Anterior cingulate cortex (tissue), 58 donors: Measurements from ENCODE around the gene LMAN1L.

Experiments
- DNase-seq, 58 donors: peaks; one replicate each; lab custom pipeline; 2025; lab: John Stamatoyannopoulos, UW

The LMAN1L gene

DNA sequence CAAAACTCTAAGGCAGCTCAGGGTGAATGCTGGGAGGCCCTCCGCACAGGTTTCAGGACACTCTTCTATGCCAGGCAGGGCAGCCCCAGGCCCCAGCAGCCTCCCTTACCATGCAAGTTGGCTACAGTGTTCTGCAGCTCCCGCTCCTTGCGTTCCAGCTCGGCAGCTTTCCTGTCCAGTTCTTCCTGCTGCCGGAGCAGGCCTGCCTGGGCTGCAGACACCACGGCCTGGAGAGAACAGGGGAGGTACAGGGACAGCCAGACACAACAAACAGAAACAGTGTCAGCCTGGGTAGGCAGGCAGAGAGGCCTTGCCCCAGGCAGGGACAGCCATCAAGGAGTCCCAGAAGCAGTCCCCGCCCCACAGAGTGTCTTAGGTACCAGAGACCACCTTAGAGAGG lies 39.3 kb downstream of the LMAN1L start:
- DNase-seq, result no peak

DNA sequence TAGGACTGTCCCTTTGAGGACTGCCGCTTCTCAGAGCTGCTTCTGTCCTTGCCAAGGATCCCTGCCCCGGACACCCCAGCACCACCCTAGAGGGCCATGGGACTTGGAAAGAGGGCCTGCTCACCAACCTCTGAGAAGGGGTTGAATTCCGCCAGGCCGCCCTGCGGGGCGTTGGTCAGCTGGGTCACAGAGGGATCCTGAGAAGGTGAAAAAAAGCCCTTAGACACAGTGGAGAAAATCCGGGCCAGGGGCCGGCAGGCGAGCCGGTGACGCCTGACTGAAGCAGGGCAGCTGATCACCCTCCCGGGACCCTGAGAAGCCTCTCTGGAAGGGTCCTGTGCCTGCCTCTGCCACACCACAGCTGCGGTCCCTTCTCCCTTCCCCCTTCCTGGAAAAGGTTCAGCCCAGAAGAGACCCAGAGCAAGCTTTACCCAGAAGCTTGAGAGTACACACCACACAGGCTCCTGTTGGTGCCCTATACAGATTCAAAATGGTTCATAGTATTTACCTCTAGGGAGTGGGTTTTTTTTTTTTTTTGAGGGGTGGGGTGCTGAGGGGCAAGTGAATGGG lies 41.9 kb downstream of the LMAN1L start:
- no peak for DNase-seq

DNA sequence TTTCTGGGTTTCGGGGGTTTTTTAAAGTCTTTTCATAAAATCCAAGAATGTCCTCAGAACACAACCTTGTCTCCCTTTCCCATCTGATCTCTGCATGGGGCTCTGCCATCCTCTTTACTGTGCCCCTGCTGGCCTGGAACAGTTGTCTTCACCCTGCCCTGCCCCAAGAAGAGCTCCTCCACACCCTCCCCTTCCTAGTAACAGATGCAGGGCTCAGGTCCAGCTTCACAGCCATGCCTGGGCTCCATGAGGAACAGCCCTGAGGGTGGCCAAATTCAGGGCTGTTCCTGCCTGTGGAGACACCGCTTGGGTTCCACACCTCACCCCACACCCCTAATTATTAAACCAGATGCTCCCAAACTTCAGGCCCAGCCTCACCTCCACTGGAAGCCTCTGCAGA lies 43.2 kb downstream of the LMAN1L start:
- DNase-seq, result no peak

DNA sequence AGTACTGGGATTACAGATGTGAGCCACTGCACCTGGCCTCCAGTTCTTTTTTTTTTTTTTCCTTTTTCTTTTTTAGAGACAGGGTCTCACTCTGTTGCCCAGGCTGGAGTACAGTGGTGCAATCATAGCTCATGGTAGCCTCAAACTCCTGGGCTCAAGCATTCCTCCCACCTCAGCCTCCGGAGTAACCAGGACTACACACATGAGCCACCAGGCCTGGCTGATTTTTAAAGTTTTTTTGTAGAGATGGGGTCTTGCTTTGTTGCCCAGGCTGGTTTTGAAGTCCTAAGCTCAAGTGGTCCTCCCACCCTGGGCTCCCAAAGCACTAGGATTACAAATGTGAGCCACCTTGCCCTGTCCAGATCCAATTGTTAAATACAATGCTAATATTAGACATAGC lies 43.9 kb downstream of the LMAN1L start:
- DNase-seq, result no peak

DNA sequence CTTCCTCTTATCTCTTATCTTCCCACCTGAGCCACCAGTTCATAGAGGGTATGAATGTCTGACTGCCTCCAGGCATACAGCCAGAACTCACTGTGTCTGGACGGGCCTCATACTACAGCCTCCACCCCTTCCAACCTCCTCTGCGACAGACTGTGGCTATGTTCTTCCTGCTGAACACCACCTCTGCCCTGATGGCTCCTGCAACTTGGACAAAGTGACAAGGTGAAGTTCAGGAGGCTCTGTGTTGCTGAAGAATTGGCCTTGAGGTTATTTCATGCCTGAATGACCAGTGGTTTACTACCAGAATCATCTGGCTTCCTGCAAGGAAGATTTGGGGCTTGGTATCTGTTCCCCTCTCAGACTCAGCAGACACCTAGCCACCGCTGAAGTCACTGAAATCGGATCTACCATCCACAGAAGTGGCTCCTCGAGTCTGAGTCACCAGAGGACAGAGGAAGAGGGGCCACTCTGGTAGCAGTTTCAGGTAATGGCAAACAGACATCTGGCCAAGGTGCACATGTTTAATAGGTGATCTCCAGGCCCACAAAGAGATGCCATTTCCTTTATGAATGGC lies 44.5 kb downstream of the LMAN1L start:
- DNase-seq, result no peak

DNA sequence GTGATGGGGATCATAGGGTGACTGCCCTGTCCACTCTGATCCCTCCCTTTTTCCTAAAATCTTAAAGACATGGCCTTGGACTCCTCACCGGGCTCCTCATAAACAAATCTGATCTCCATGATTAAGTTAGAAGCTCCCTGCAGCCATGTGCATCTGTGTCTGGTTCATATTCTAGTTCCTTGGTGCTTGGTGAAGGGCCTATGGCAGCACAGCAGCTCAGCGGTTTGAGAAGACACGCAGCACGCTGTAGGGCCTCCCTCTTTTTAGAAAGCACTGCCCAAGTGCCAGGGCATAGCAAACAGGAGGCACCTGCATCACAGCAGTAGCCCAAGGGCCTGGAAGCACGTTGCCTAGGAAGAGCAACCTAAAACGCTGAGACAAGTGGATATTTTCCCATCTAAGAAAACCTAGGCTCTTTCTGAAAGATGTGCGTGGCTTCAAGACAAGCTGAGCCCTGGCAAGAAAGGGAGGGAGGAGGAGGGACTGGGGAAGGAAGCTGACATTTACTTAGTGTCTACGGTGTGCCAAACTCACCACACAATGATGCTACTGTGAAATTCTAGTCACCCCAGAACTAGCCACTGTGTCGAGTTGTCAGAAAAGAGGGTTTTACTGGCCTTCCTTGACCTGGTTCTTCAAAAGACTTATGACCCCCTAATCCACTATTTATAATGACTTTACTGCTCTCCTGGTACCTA lies 45.2 kb downstream of the LMAN1L start:
- no peak for DNase-seq

DNA sequence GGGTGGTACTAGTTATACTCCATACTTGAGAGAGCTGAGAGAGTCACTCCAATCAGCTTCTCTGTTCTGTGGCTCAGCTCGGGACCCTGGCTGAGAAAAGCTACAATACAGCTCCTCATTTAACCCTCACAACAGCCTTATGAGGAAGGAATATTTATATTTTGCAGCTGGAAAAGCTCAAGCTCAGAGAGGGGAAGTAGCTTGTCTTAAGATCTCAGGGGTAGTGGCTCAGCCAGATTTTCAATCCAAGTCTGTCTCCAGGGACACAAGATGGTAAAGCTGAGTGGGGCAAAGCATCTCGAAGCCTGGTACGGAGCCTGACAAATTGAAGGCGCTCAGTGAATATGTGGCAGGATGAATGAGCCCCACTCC lies 45.7 kb downstream of the LMAN1L start:
- no peak for DNase-seq

DNA sequence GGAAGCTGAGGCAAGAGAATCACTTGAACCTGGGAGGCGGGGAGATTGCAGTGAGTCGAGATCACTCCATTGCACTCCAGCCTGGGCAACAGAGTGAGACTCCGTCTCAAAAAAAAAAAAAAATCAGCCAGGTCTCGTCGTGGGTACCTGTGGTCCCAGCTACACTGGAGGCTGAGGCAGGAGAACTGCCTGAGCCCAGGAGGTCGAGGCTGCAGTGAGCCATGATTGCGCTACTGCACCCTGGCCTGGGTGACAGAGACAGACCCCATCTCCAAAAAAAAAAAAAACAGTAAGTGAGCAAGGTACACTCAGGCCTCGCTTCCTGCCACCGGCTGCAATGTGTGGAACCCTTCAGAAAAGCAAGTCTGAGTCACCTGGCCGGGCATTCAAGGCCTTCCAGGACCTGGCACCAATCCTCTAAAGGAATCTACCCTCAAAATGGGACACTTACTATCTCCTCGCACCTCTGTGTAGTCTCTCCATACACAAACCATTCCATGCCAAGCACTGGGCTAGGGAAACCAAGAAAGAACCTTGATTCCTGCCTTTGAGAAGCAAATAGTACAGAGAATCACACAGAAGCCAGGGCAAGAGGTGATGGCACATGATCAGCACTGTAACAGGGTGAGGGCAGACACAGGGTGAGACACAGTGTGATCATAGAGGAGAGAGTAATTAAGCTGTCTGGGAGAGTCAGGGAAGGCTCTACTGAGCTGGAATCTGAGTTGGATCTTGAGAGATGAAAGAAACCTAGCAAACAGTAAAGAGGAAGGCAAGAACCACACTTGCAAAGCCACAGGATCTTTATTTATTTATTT lies 50.8 kb downstream of the LMAN1L start:
- DNase-seq, result no peak

DNA sequence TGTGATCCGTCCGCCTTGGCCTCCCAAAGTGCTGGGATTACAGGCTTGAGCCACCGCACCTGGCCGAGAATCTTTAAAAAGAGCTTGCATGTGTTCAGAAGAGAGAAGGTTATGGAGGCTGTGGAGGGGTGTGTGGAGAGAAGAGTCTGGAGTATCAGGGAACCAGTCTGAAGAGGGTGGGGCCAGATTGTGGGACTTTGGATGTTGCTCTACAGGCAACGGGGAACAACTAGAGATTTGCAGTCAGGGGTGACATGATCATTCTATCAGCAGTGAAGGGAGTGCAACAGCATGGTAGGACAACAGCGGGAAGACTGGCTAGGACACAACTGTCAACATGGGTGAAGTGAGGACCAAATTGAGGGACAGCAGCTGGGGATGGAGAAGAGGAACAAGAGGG lies 51.7 kb downstream of the LMAN1L start:
- no peak for DNase-seq

DNA sequence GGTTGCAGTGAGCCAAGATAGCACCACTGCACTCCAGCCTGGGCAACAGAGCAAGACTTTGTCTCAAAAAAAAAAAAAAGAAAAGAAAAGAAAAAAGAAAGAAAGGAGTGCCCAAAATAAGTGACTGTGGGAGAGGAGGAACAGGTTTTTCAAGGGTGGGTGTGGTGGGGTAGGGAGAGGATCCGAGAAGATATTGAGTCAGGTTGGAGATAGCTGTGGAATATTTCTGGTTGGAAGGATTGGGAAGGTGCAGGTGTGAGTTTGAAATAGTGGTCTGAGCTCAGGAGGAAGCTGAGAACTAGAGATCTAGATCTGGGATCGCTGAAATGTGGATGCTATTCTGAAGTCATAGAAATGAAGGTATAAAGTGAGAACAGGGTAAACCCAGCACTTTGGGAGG lies 52.7 kb downstream of the LMAN1L start:
- no peak for DNase-seq

DNA sequence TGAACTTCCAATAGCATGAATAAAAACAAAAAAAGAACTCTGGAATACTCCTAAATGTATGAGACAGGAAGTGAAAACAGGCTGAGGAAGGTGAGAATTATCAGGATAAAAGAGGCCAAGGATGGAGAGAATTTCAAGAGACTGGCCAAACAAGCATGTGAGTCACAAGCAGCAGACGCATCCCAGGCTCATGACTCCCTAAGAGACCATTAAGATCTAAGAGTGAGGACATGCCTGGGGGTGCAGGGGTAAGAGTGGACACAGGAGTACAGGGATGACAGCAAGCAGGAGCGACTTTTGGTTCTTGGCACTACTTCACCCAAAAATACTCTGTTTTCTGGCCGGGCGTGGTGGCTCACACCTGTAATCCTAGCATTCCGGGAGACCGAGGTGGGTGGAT lies 53.5 kb downstream of the LMAN1L start:
- DNase-seq, result no peak

DNA sequence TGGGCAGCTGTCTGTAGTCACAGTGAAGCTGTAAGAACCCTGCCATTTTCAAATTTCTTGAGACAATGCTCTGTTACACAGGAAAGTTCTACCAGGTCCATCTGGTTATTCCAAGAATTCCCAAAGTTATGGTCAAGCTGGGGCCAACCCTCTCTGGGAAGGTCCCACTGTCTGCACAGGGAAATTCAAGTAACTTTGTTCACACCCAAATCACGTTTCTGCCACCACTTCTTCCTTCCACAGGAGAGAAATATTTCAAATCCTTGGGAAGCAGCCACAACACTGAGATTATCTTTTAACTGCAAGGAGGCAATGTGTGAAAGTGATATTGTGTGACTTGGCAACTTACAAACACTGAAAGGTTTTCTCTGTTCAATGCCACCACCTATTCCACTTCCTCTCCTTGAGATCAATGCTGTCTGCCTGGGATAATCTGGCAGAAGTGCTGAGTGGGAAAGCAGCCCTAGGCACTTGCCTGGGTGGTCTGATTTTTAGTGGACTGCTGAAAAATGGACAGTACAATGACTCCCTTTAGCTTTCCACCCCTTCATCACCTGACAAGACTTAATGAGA lies 54.9 kb downstream of the LMAN1L start:
- peak in 1 of 58 donors; percentile 13 for DNase-seq

DNA sequence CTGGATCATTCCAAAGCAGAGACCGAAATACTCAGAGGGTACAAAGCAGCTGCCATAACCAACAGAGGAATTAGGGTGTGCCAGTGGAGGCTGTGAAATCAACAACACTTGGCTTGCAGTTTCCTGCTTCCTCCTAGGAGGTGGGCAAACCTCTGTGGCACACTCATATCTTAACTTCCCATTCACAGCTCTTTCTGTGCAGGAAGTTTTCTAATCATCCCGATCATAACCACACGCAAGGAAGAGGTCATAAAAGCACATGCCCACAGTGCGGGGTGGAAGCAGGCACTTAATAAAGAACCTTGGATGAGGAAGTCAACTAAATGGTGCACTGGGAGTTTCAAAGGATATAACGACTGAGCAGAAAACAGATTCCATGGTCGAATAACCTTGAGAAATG lies 55.4 kb downstream of the LMAN1L start:
- DNase-seq, result peak in 2 of 58 donors; percentile 14 to 30

DNA sequence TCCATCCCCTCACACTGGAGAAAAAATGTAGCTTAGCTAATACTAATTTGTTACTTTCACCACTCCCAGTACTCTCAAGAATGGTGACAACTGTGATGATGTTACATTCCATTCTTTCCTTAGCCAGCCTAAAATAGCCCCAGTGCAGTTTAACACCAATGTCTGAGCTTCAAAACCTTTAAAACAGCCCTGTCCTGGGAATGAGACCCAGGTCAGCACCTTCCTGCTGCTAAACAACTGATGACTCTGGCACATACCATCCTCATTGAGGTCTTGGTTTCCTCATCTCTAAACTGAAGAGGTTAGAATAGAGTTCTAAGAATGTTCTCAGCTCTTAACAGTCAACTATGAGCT lies 56.7 kb downstream of the LMAN1L start:
- no peak for DNase-seq

DNA sequence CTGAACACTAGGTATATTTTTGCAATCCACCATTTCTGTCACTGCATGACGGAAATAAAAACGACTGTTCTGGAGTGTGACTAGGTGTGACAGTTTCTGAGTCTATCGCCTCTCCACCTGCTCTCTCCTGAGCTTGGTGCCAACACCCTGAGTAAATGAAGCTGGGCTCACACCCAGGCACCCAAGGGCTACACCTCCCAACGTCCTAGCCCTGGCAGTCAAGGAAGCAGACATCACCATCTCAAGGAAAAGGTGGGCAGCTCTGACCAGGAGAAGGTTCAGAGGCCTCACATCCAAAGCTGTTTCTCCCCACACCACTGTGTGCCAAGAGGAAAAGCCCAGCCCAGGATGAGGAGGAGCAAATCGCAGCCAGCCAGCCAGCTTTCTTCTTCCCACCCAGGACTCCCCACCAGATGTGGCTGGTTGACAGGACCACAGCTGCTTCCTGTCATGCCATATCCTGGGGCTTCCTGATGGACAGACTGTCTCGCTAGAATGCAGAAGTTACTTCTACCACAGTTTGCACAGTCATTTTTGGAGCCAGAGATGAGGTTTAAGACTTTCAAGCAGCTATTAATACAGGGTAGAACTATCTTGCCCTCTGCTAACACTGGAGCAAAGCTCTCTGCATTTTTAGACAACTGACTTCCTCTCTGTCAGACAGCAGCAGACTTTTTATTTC lies 57.2 kb downstream of the LMAN1L start:
- DNase-seq, result peak in 46 of 58 donors; percentile 2 to 69 (median 32)

DNA sequence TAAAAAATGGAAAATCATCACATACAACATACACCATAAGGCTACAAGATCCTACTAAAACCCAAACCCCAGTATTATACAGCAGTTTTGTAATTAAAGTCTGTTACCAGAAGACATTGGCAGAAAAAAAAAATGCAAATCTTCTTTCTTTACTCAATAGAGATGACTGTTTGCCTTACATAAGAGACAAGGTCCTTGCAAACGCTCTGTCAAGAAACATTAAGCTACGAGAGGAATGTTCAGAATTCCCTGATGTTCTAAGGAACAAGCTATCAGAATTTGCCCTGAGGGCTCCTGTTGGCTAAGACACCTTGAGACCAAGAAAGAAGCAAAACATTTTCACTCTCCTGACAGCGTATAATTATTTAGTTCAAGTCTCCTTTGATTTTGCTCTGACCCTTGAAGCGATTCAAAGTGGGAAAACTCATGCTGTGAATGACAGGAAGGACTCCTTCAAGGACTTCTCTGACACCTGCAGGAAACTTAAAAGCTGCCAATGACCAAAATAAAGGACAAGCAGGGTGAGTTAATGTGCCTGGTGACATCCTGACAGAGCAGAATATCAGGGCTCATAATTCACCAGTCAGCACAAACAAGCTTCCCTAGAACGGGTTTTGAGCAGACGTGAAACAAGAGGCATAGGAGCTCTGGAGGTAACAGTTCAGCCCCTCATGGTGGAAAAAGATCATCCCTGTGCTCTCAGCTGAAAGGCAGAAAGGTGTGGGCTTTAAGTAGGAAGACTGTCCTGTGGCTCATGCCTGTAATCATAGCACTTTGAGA lies 58.0 kb downstream of the LMAN1L start:
- no peak for DNase-seq

DNA sequence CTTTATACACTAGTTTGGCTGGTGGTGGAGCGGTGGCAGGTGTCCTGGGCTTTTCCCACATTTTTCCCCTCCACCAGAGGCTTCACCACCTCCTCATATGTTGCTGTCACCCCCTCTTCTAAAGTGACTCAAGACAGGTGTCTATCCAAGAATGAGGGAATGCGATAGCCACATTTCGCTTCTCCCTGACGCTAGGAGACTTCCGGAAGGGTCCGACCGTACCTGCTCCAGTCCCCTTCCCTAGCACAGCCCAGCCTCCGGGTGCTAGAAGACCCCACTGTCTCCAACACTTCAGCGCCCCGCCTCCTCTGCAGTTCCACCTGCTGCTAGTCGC lies 60.0 kb downstream of the LMAN1L start:
- no peak for DNase-seq

DNA sequence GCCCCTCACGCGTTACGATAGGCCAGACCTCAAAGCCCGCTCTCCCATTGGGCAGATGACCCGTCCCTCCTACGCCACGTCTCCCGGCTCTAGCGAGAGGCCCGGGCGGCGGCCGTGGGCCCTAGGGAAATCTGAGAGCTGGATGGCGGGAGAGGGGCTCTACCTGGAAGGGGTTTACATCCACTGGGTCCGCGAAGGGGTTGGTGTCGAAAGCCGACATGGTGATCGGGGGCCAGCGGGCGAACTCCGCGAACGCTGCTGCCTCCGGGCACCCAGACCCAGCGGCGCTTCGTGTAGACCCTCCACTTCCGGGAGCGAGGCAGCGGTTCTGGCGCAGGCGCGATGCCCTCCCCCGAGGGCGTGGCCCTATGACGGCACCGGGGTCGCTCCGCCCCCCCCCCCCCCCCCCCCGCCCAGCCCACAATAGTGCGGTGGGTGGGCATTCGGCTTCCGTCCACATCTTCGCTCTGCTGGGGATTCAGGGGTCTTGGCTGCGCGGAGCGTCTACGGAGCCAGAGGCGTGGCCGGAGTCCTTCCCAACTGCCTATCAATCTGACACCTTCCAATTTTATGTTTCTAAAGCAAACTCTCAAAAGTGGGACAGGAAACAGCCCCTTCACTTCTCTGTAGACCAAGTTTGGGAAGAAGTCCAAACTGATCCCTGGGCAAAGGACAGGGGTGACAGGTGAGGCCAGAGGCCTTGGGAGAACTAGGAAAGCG lies 60.6 kb downstream of the LMAN1L start, which contains the start of gene SCAMP2:
Gene SCAMP2 (minus strand): TSS at position 330 of the 720 bp plus-strand sequence. CDS start 110 bp downstream, at position 220.
- peak; percentile 75 to 99 (median 94) for DNase-seq
